A549 treated with CORT108297 at 1 μM for 4 hours (cell line): ENCODE data around the gene EMX1. TPM values are rescaled to one million over a fixed set of nuclear protein-coding genes. Genes with fewer than 3 reads are reported as not detected.

Experiments
- total RNA-seq: library from RNA; stranded (reverse); fragments of 200-300 nt; extraction: Qiagen RNA extraction; gene quantifications from 5 replicates; pipeline ENCODE4 v1.2.3, GENCODE V29; 2022

Gene EMX1
- total RNA-seq = 0.09 to 0.38 TPM (median 0.14 TPM) in 3 of 5 replicates, not detected in the others

GRCh38 chr2:72917138-72917876 lies at the start of gene EMX1:
Gene EMX1, plus strand, starts transcription at chr2:72917519. Its CDS starts 334 bp downstream, at chr2:72917853.

GRCh38 chr2:72887032-72887739 lies 30.1 kb upstream of the EMX1 start, which contains the start of gene SPR:
Gene SPR, plus strand, starts transcription at chr2:72887408. Its CDS starts 25 bp downstream, at chr2:72887433.

Other genes starting within 250 kb of the EMX1 start
- gene EXOC6B, start 91.5 kb upstream of the EMX1 start, total RNA-seq = 5.7 to 8.6 TPM (median 7.2 TPM) in 5 replicates
- 97.1 to 146 TPM (median 140 TPM) in 5 replicates for gene SPR, start 30.1 kb upstream of the EMX1 start, total RNA-seq
- gene SFXN5, start 154.2 kb downstream of the EMX1 start, total RNA-seq = 11.5 to 17.1 TPM (median 14.7 TPM) in 5 replicates
- gene RAB11FIP5, start 195.4 kb downstream of the EMX1 start, total RNA-seq = 32.2 to 38.0 TPM (median 36.3 TPM) in 5 replicates